Activated CD8-positive, alpha-beta T cell treated with anti-CD3 and anti-CD28 coated beads for 36 hours (primary cell): ENCODE data around the gene HOXB2. TPM values are rescaled to one million over a fixed set of nuclear protein-coding genes. Genes with fewer than 3 reads are reported as not detected.

Experiments used
- ATAC-seq: fragments of 200-7000 bp; cut with Tn5 transposase; one replicate; pipeline ENCODE4 v1.10.0; 2021; ENCODE audit warnings: mild to moderate bottlenecking, moderate library complexity
- CTCF ChIA-PET: fragments of 350-600 bp; sonication (Branson Sonifier 250); formaldehyde crosslinking; loops from one replicate; lab custom pipeline; 2021; ENCODE audit warnings: antibody characterized with exemption; lab: Charles Lee
- POLR2A ChIA-PET: fragments of 350-600 bp; sonication (Branson Sonifier 250); formaldehyde crosslinking; loops from one replicate; lab custom pipeline; 2021; ENCODE audit warnings: antibody characterized with exemption; lab: Charles Lee
- DNase-seq: peaks from one replicate; pipeline ENCODE4 v3.0.0-alpha.2; 2020
- H3K27ac Mint-ChIP-seq: one replicate; pipeline ENCODE4 v1.8.0; 2021; ENCODE audit warnings: mild to moderate bottlenecking, mixed read lengths
- H3K27me3 Mint-ChIP-seq: one replicate; pipeline ENCODE4 v1.8.0; 2021; ENCODE audit warnings: mixed read lengths
- H3K36me3 Mint-ChIP-seq: one replicate; pipeline ENCODE4 v1.8.0; 2021; ENCODE audit warnings: low read depth, mixed read lengths
- H3K4me1 Mint-ChIP-seq: one replicate; pipeline ENCODE4 v1.8.0; 2021; ENCODE audit warnings: low read depth, mixed read lengths
- H3K4me3 Mint-ChIP-seq: one replicate; pipeline ENCODE4 v1.8.0; 2021; ENCODE audit warnings: mild to moderate bottlenecking, moderate library complexity, mixed read lengths
- H3K9me3 Mint-ChIP-seq: one replicate; pipeline ENCODE4 v1.8.0; 2021; ENCODE audit warnings: mixed read lengths
- CTCF ChIP-seq: fragments of 200-600 bp; IDR thresholded peaks from one replicate; pipeline ENCODE4 v1.8.0; 2022; ENCODE audit warnings: antibody characterized with exemption, mild to moderate bottlenecking
- intact Hi-C: fragments of 100-400 bp; cut with micrococcal nuclease; formaldehyde crosslinking; loops from one replicate; pipeline ENCODE4 v1.10.0; 2022
- total RNA-seq, 2 experiments: library from RNA; stranded (reverse); gene quantifications; one replicate each; pipeline ENCODE4 v1.2.3, GENCODE V29; 2021

HOXB2 gene
- total RNA-seq, 2 experiments from 2014 or later = 12.6 to 13.0 TPM

GRCh38 chr17:48543107-48543853, 1.6 kb downstream of the HOXB2 start:
- CTCF ChIA-PET = interaction anchor here (0.7 to 1.3 kb wide), 3 partner anchors 50 to 192 kb away, joined by 3 to 6 read pairs (median 4); partner anchors contain the start of gene HOXB5
- DNase-seq (peak; percentile 76), ATAC-seq (peak; percentile 63)
- Mint-ChIP-seq H3K9me3 (no peaks in the 10 kb centered on the region), H3K36me3 (peaks cover 9% of the 10 kb centered on the region), H3K4me1 (peaks cover 33% of the 10 kb centered on the region), H3K27me3 (peaks cover 1% of the 10 kb centered on the region), H3K27ac (peak overlapping the region; percentile 97), H3K4me3 (peak overlapping the region; percentile 85)
- POLR2A ChIA-PET = interaction anchor here (0.6 to 1.9 kb wide), 6 partner anchors 9 to 155 kb away, joined by 3 to 6 read pairs (median 4); no protein-coding TSS in a partner anchor
- TF ChIP-seq CTCF = peak; percentile 45
- intact Hi-C loops = loop anchor here (5.0 kb wide), 1 partner anchor 41 kb away; no protein-coding TSS in a partner anchor

- Mint-ChIP-seq H3K27ac (peak overlapping the region; percentile 87), H3K4me3 (peak overlapping the region; percentile 85), H3K36me3 (peaks cover 9% of the 10 kb centered on the region), H3K4me1 (peaks cover 28% of the 10 kb centered on the region), H3K27me3 (peaks cover 1% of the 10 kb centered on the region), H3K9me3 (no peaks in the 10 kb centered on the region)
- POLR2A ChIA-PET = interaction anchor here (0.6 to 1.9 kb wide), 5 partner anchors 12 to 154 kb away, joined by 3 to 6 read pairs (median 4); no protein-coding TSS in a partner anchor
- DNase-seq (no peak), ATAC-seq (no peak)
- CTCF ChIA-PET = interaction anchor here (0.7 to 1.3 kb wide), 2 partner anchors 50 to 191 kb away, joined by 3 to 4 read pairs; no protein-coding TSS in a partner anchor
- TF ChIP-seq CTCF = no peak
- intact Hi-C loops = loop anchor here (5.0 kb wide), 1 partner anchor 40 kb away; no protein-coding TSS in a partner anchor
Measured at GRCh38 chr17:48542698-48543106, 2.2 kb downstream of the HOXB2 start.

- DNase-seq (peak; percentile 41), ATAC-seq (no peak)
- ChIA-PET POLR2A (interaction anchor here (0.6 to 1.9 kb wide), 6 partner anchors 14 to 350 kb away, joined by 3 to 5 read pairs (median 4); no protein-coding TSS in a partner anchor), CTCF (interaction anchor here (0.7 to 1.5 kb wide), 3 partner anchors 29 to 191 kb away, joined by 3 to 4 read pairs (median 4); no protein-coding TSS in a partner anchor)
- H3K4me1 Mint-ChIP-seq = peaks cover 23% of the 10 kb centered on the region
- intact Hi-C loops = loop anchor here (5.0 kb wide), 1 partner anchor 40 kb away; no protein-coding TSS in a partner anchor
- peaks cover 1% of the 10 kb centered on the region for H3K27me3 Mint-ChIP-seq
- peaks cover 9% of the 10 kb centered on the region for H3K36me3 Mint-ChIP-seq
- peak overlapping the region; percentile 97 for H3K27ac Mint-ChIP-seq
- H3K4me3 Mint-ChIP-seq = peak overlapping the region; percentile 85
- TF ChIP-seq CTCF = no peak
- H3K9me3 Mint-ChIP-seq = no peaks in the 10 kb centered on the region
Measured at GRCh38 chr17:48542114-48542656, 2.7 kb downstream of the HOXB2 start.

- H3K36me3 Mint-ChIP-seq = peaks cover 9% of the 10 kb centered on the region
- peak; percentile 32 for ATAC-seq
Measured at GRCh38 chr17:48541577-48542113, 3.3 kb downstream of the HOXB2 start.

More at GRCh38 chr17:48541577-48542113, 3.3 kb downstream of the HOXB2 start:
- H3K4me3 Mint-ChIP-seq = peak overlapping the region; percentile 85
- ChIA-PET POLR2A (interaction anchor here (0.6 to 1.9 kb wide), 8 partner anchors 15 to 349 kb away, joined by 3 to 5 read pairs (median 4); no protein-coding TSS in a partner anchor), CTCF (interaction anchor here (1.0 to 2.0 kb wide), 4 partner anchors 28 to 189 kb away, joined by 3 to 9 read pairs (median 4); no protein-coding TSS in a partner anchor)
- H3K9me3 Mint-ChIP-seq = no peaks in the 10 kb centered on the region
- H3K27me3 Mint-ChIP-seq = peaks cover 1% of the 10 kb centered on the region
- intact Hi-C loops = loop anchor here (5.0 kb wide), 1 partner anchor 39 kb away; no protein-coding TSS in a partner anchor
- H3K27ac Mint-ChIP-seq = peak overlapping the region; percentile 97
- H3K4me1 Mint-ChIP-seq = peaks cover 19% of the 10 kb centered on the region
- TF ChIP-seq CTCF = no peak
- peak; percentile 41 for DNase-seq
